Endothelial cell of umbilical vein (primary cell): ENCODE results near the gene MAPKBP1. TPM values are rescaled to one million over a fixed set of nuclear protein-coding genes. Genes with fewer than 3 reads are reported as not detected.

Experiments used
- BruUV-seq: library from RNA; stranded (reverse); fragments of 400-500 nt; replicated peaks from 2 replicates; lab custom pipeline; 2021; lab: Mats Ljungman, UMichigan
- CTCF ChIA-PET: fragments of 300-600, 350-600 bp; sonication (Branson Sonifier 250); formaldehyde crosslinking; loops from one replicate; lab custom pipeline; 2021; ENCODE audit warnings: antibody characterized with exemption, inconsistent platforms; lab: Charles Lee
- POLR2A ChIA-PET: fragments of 300-600, 350-600 bp; sonication (Branson Sonifier 250); formaldehyde crosslinking; loops from one replicate; lab custom pipeline; 2021; ENCODE audit warnings: antibody characterized with exemption, inconsistent platforms; lab: Charles Lee
- DNase-seq: peaks from one replicate; pipeline ENCODE4 v3.0.0-alpha.2; 2011; ENCODE audit warnings: low read depth, low spot score
- FAIRE-seq: peaks from 2 replicates; lab custom pipeline; 2011; peaks lifted over from hg19 to GRCh38; lab: Jason Lieb, UNC
- H2AFZ ChIP-seq: 2 replicates; pipeline ENCODE4 v1.6.0; 2012; ENCODE audit warnings: low read depth, low read length, control low read depth, inconsistent platforms
- H3K27ac ChIP-seq: 2 replicates; pipeline ENCODE4 v1.5.1; 2011; ENCODE audit warnings: low read depth, mild to moderate bottlenecking, control low read depth, low read length, moderate library complexity; ENCODE audit not compliant: insufficient read depth
- H3K27me3 ChIP-seq, 2 experiments: 2 replicates each; pipeline versions ENCODE4 v1.6.0 to v1.6.1; 2011; ENCODE audit warnings: low read length in 2 of 2, mixed read lengths in 1 of 2; ENCODE audit not compliant: control insufficient read depth in 2 of 2, insufficient read depth in 2 of 2
- H3K36me3 ChIP-seq, 2 experiments: 2 replicates in 1 of 2; 3 replicates in 1 of 2; pipeline ENCODE4 v1.5.1; 2011; ENCODE audit warnings: low read length in 2 of 2, mild to moderate bottlenecking in 1 of 2, moderate library complexity in 1 of 2; ENCODE audit not compliant: control insufficient read depth in 2 of 2, insufficient read depth in 2 of 2; ENCODE audit errors: extremely low read depth in 1 of 2
- H3K4me1 ChIP-seq: 3 replicates; pipeline ENCODE4 v1.5.1; 2011; ENCODE audit warnings: mild to moderate bottlenecking, low read length; ENCODE audit not compliant: control insufficient read depth, insufficient read depth; ENCODE audit errors: extremely low read depth
- H3K4me2 ChIP-seq: 2 replicates; pipeline ENCODE4 v1.6.1; 2011; ENCODE audit warnings: low read length, control low read depth, mixed read lengths; ENCODE audit not compliant: insufficient read depth
- H3K4me3 ChIP-seq, 3 experiments: fragments of 200-600 bp in 1 of 3; sonication (generic), shearing (Covaris generic) in 1 of 3; replicated peaks in 1 of 3; 2 replicates each; pipeline ENCODE4 v1.5.1; 2011 to 2016; ENCODE audit warnings: control low read depth in 3 of 3, low read length in 3 of 3, mild to moderate bottlenecking in 2 of 3, inconsistent platforms in 1 of 3, low read depth in 1 of 3, moderate library complexity in 1 of 3; ENCODE audit not compliant: insufficient read depth in 1 of 3
- H3K79me2 ChIP-seq: 2 replicates; pipeline ENCODE4 v1.6.0; 2012; ENCODE audit warnings: low read length, inconsistent platforms; ENCODE audit not compliant: control insufficient read depth, insufficient read depth
- H3K9ac ChIP-seq: replicated peaks from 2 replicates; pipeline ENCODE3; 2011; ENCODE audit warnings: low read length, control low read depth; ENCODE audit not compliant: insufficient read depth; ENCODE audit errors: extremely low read depth
- H3K9me1 ChIP-seq: replicated peaks from 3 replicates; pipeline ENCODE4 v1.6.0; 2011; ENCODE audit warnings: mild to moderate bottlenecking, low read length; ENCODE audit not compliant: control insufficient read depth, insufficient read depth; ENCODE audit errors: extremely low read depth
- H3K9me3 ChIP-seq: replicated peaks from 2 replicates; pipeline ENCODE4 v1.5.1; 2012; ENCODE audit warnings: low read length, inconsistent platforms; ENCODE audit not compliant: control insufficient read depth, insufficient read depth
- H4K20me1 ChIP-seq: replicated peaks from 2 replicates; pipeline ENCODE3; 2011; ENCODE audit warnings: mild to moderate bottlenecking, low read length; ENCODE audit not compliant: control insufficient read depth, insufficient read depth; ENCODE audit errors: extremely low read depth
- CTCF ChIP-seq, 2 donors: IDR thresholded peaks; 1 replicate in 1 of 2; 2 replicates in 1 of 2; pipeline ENCODE4 v1.5.1; 2011; ENCODE audit warnings: low read length in 2 of 2, mild to moderate bottlenecking in 2 of 2, moderate library complexity in 2 of 2, control low read depth in 1 of 2, inconsistent platforms in 1 of 2, low read depth in 1 of 2; ENCODE audit not compliant: insufficient read depth in 1 of 2; ENCODE audit errors: extremely low read depth in 1 of 2
- EZH2 ChIP-seq: IDR thresholded peaks from 2 replicates; pipeline ENCODE4 v1.6.1; 2012; ENCODE audit warnings: borderline replicate concordance, low read depth, mild to moderate bottlenecking, moderate library complexity, low read length, inconsistent platforms; ENCODE audit not compliant: severe bottlenecking
- FOS ChIP-seq: IDR thresholded peaks from 2 replicates; pipeline ENCODE4 v1.6.1; 2011; ENCODE audit warnings: mild to moderate bottlenecking, low read length, moderate library complexity, borderline replicate concordance; ENCODE audit not compliant: insufficient read depth
- GATA2 ChIP-seq: IDR thresholded peaks from 2 replicates; pipeline ENCODE4 v1.7.0; 2011; ENCODE audit warnings: low read depth, mild to moderate bottlenecking, moderate library complexity, mixed read lengths, low read length; ENCODE audit not compliant: insufficient read length, insufficient read depth
- JUN ChIP-seq: IDR thresholded peaks from 2 replicates; pipeline ENCODE4 v1.6.1; 2011; ENCODE audit warnings: borderline replicate concordance, low read depth; ENCODE audit not compliant: insufficient read length, insufficient read depth
- MAX ChIP-seq: IDR thresholded peaks from 2 replicates; pipeline ENCODE4 v1.6.1; 2011; ENCODE audit not compliant: insufficient read depth, insufficient read length
- MYC ChIP-seq: IDR thresholded peaks from one replicate; pipeline ENCODE4 v1.6.1; 2011; ENCODE audit warnings: mild to moderate bottlenecking, low read depth, low read length
- POLR2A ChIP-seq: IDR thresholded peaks from 2 replicates; pipeline ENCODE4 v1.6.1; 2012; ENCODE audit warnings: low read depth, mild to moderate bottlenecking, control low read depth, low read length
- POLR2AphosphoS5 ChIP-seq: IDR thresholded peaks from 2 replicates; pipeline ENCODE4 v1.6.1; 2012; ENCODE audit warnings: low read depth, mild to moderate bottlenecking, control low read depth, low read length, moderate library complexity; ENCODE audit not compliant: insufficient read depth
- dilution Hi-C: fragments of 300-500 bp; cut with MboI; formaldehyde crosslinking; loops from one replicate; pipeline ENCODE4 v1.15.0; 2019; ENCODE audit warnings: low sequenced_read_pairs; ENCODE audit not compliant: extremely low pct_ligation_motif_present
- intact Hi-C: fragments of 100-400 bp; cut with micrococcal nuclease; formaldehyde crosslinking; loops from one replicate; pipeline ENCODE4 v1.10.0; 2022
- polyA plus RNA-seq, 4 experiments: library from polyadenylated mRNA; depleted of rRNA in 3 of 4; stranded (reverse) in 3 of 4; unstranded in 1 of 4; fragments of >200 nt; gene quantifications; 2 replicates each; pipeline versions ENCODE4 v1.2.1 to v1.2.3, GENCODE V29; 2011 to 2012; ENCODE audit warnings: missing spikeins in 1 of 4
- total RNA-seq: library from RNA; stranded (reverse); gene quantifications from 2 replicates; pipeline ENCODE4 v1.2.3, GENCODE V29; 2021

Gene MAPKBP1
- total and polyA plus RNA-seq, 2 donors (not counting 3 experiments of a cell fraction or from before 2014, with no cell fraction given) = 12.3 to 55.8 TPM

- Histone ChIP-seq H3K27me3 (no peaks in the 10 kb centered on the region), H3K27ac (no peak overlapping the region), H3K4me2 (no peak overlapping the region), H2AFZ (no peak overlapping the region), H3K79me2 (no peaks in the 10 kb centered on the region), H4K20me1 (no peaks in the 10 kb centered on the region), H3K36me3 (peaks cover 6 to 38% of the 10 kb centered on the region in 2 experiments), H3K4me3 (no peak overlapping the region), H3K9me1 (no peaks in the 10 kb centered on the region), H3K9ac (no peak overlapping the region), H3K4me1 (no peaks in the 10 kb centered on the region), H3K9me3 (no peaks in the 10 kb centered on the region)
- dilution Hi-C loops (no loop called here), intact Hi-C loops (no loop called here)
- FAIRE-seq (no peak), DNase-seq (no peak)
- TF ChIP-seq GATA2 (no peak), FOS (no peak), MYC (no peak), MAX (no peak), POLR2A (no peak), POLR2AphosphoS5 (no peak), EZH2 (no peak), CTCF (IDR thresholded peaks at IDR 0.05; ENCODE audit: extremely low read depth in 1 of 2, insufficient read depth in 1 of 2, low read depth in 1 of 2, low read length in 2 of 2) (no peak), JUN (no peak)
- ChIA-PET CTCF (interaction anchor here (0.9 kb wide), 1 partner anchor 56 kb away, joined by 3 read pairs; no protein-coding TSS in a partner anchor), POLR2A (no interaction called here)
- no TSS peak for BruUV-seq
Observed at GRCh38 chr15:41848631-41849030, 74.3 kb downstream of the MAPKBP1 start.
